Activated CD4-positive, alpha-beta T cell treated with anti-CD3 and anti-CD28 coated beads, Interleukin-2, amount 50 U/mL, for 16 hours (primary cell): ENCODE results near the gene UBE2A.

Source experiments
- DNase-seq: peaks from one replicate; pipeline ENCODE4 v3.0.0-alpha.2; 2020

UBE2A gene

DNA sequence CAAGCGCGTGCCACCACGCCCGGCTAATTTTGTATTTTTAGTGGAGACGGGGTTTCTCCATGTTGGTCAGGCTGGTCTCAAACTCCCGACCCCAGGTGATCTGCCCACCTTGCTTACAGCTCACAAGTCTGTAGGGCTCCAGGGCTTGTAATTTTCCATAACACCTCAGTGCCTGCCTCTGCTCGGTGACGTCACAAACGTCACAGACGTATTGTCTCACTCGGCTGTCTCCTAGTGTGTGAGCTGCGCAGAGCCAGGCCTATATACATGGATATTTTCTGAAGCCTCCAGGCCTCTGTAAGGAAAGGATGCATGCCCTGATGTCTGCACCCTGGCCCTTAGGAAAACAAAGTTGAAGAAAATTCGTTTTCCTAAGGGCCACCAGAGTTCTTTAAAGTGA, 40.4 kb downstream of the UBE2A start:
- no peak for DNase-seq

DNA sequence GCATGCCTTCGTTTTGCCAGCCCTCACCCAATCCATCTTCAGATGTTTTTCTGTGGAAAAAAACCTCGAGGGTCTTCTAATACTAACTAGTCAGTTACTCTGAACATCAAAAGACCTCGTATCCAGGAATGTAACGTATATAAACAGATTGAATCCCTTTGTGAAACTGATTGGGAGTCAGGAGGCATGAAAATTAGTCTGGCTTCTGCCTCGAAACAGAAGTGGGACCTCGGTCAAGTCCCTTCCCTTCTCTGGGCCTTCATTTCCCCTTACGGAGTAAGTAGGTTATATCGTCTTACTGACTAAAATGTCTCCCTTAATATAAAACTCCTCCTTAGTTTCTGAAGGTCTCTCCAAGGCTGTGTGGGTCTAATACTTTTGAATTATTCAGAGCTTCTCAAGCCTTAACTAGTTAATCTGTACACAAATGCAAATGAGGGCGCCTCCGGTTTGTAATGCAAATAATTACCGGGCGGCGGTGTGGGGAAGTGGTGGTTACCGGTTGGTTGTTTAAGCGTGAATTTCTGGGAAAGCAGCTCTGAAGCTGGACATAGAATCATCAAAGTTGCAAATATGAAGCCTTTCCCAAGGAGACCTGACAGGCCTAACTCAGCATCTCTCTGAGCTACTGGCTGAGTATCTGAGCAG, 43.3 kb downstream of the UBE2A start:
- no peak for DNase-seq

GRCh38 chrX:119618439-119618838, 44.1 kb downstream of the UBE2A start:
- DNase-seq = no peak

- DNase-seq = no peak
Observed at GRCh38 chrX:119622356-119623232, 48.2 kb downstream of the UBE2A start.

- DNase-seq = no peak
Observed at GRCh38 chrX:119624417-119624816, 50.1 kb downstream of the UBE2A start.

DNA sequence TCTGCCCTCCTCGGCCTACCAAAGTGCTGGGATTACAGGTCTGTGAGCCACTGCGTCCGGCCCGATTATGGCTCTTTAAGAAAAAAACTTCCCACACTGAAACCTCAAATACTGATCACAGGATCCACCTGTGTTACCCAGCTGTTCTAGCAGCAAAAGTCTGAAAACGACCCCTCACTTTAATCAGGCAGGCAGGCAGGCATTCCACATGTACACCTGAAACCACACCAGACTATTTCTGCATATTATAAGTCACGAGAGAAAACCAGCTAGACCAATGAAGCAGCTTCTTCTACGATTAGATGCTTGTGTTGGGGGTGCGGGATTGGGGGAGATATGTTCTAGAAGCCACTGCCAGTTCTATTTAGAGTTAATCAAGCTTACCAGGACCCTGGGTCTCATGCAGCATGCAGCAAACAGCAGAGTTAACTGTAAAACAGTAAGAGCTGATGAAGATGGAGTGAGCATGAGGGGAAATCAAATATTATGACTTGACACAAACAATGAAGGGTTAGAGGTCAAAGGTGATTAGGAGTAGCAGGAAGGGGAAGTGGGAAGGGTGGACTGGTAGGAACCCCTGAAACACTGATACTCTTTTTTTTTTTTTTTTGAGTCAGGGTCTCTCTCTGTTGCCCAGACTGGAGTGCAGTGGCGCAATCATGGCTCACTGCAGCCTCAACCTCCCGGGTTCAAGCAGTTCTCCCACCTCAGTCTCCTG, 50.7 kb downstream of the UBE2A start:
- no peak for DNase-seq

DNA sequence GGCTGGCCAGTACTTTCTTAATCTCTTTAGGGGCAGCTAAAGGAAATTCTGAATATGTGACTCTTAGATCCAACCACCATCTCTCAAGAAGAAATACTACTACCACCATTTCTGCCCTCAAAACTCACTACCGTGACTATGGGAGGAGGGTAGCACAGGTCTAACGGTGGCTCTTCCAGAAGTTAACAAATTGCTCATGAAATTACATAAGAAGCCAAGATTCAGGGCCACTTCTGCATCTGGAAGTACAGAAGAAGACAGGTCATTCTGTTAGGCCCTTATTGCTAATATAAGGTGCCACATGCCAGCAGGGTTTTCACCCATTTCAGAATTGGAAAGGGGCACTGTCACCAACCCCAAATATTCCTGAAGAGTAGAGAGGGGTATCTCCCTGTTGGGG, 51.5 kb downstream of the UBE2A start:
- DNase-seq = no peak
